ENCODE measurements around the gene PTPRN2. TPM values are rescaled to one million over a fixed set of nuclear protein-coding genes. Genes with fewer than 3 reads are reported as not detected.

The PTPRN2 gene
- total RNA-seq, 1 experiment from 2014 or later: 2.1 TPM

DNA sequence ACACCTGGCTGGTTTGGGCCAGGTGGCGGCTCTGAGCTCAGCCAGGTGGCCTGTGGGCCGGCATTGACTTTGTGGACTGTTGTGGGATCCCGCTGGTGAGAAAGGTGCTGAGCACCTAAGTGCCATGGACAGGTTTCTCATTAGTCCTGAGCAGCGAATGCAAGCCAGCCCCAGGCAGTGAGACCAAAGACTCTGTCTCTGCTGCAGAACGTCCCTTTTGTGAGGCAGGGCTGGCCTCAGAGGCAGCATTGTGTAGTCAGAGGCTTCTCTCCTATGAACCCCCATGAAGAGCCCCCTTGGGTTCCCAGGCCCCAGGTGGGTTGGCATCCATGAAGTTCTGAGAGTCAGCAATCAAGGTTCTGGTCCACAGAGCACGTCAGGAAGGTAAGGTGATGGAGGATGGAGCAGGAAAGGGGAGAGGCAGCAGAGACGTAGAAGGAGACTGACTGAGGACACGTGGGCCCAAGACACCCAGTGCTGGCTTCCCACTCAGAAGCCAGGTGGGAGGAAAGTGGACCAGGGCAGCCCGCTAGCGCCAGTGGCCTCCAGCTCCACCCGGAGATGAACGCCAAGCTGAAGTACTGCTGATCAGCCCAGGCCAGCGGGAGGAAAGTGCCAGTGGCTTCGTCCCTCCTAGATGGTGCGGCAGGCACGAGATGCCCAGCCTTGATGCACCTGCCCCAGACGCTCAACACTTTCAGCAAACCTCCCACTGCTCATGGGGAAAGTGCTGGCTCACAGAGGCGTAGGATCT, 19.2 kb upstream of the PTPRN2 start:
- Histone ChIP-seq H3K9me3 (ENCODE audit: control insufficient read depth in 1 of 2, insufficient read depth in 1 of 2, low read depth in 1 of 2, low read length in 2 of 2) (no peaks in the 10 kb centered on the region), H4K20me1 (ENCODE audit: insufficient read depth) (no peaks in the 10 kb centered on the region), H3K9me2 (ENCODE audit: insufficient read depth) (no peaks in the 10 kb centered on the region), H3K27me3 (ENCODE audit: insufficient read depth, low read length) (no peaks in the 10 kb centered on the region), H3K4me1 (ENCODE audit: control insufficient read depth in 1 of 2, insufficient read depth in 2 of 2, low read length in 2 of 2) (no peaks in the 10 kb centered on the region), H3K4me2 (ENCODE audit: low read length) (no peak overlapping the region), H3K36me3 (ENCODE audit: control insufficient read depth in 1 of 2, insufficient read depth in 2 of 2, low read length in 2 of 2) (no peaks in the 10 kb centered on the region; a peak in 2 of 4 replicates), H3K4me3 (replicated peaks in 1 of 2; ENCODE audit: low read depth in 1 of 2, low read length in 2 of 2) (no peak overlapping the region), H3K9ac (ENCODE audit: low read length) (no peak overlapping the region), H3K79me2 (ENCODE audit: insufficient read depth, low read length) (no peaks in the 10 kb centered on the region), H3K27ac (ENCODE audit: low read depth, low read length) (no peak overlapping the region), H2AFZ (ENCODE audit: low read depth, low read length, poor library complexity, severe bottlenecking) (no peak overlapping the region)
- RAD21 ChIA-PET (ENCODE audit: low non-redundant PET in 1 of 2, low total read pairs in 2 of 2, uncharacterized antibody in 2 of 2, unreplicated experiment in 2 of 2): no interaction called here
- TF ChIP-seq ZFX (IDR thresholded peaks at IDR 0.05): no peak
- TF ChIP-seq POLR2AphosphoS5 (IDR thresholded peaks at IDR 0.05; ENCODE audit: low read depth, low read length): no peak
- no peak for DNase-seq (ENCODE audit: low read depth, low spot score)
- BruUV-seq (replicated peaks): no TSS peak
- POLR2A ChIA-PET: no interaction called here
- CTCF ChIA-PET: no interaction called here
- intact Hi-C loops (cut with micrococcal nuclease): no loop called here
- ATAC-seq: no peak

DNA sequence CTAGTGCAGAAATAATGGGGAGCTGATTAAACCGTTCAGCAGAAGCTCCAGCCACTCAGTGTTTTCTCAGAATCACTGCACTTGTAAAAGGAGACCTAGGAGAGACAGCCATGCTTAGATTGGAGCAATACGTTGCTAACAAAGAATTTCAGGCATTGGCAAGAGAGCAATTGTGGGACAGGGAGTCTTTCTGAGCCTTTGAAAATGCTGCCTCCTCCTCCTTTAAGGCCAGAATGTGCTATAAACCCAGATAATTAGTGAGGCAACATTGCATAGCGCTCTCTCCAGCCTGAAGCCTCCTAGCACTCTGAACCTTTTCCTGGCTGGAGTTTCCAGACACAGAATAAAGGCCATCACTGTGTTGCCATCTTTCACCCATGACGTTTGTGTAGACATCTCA, 18.5 kb upstream of the PTPRN2 start:
- no peak overlapping the region for H3K4me3 ChIP-seq (replicated peaks in 1 of 2; ENCODE audit: low read depth in 1 of 2, low read length in 2 of 2)
- intact Hi-C loops (cut with micrococcal nuclease): no loop called here
- H3K9me3 ChIP-seq (ENCODE audit: control insufficient read depth in 1 of 2, insufficient read depth in 1 of 2, low read depth in 1 of 2, low read length in 2 of 2): no peaks in the 10 kb centered on the region
- no peak overlapping the region for H3K4me2 ChIP-seq (ENCODE audit: low read length)
- no peak overlapping the region for H3K27ac ChIP-seq (ENCODE audit: low read depth, low read length)
- no TSS peak for BruUV-seq (replicated peaks)
- POLR2A ChIA-PET: no interaction called here
- CTCF ChIA-PET: no interaction called here
- DNase-seq (ENCODE audit: low read depth, low spot score) (no peak), ATAC-seq (no peak)
- RAD21 ChIA-PET (ENCODE audit: low non-redundant PET in 1 of 2, low total read pairs in 2 of 2, uncharacterized antibody in 2 of 2, unreplicated experiment in 2 of 2): no interaction called here
- H3K4me1 ChIP-seq (ENCODE audit: control insufficient read depth in 1 of 2, insufficient read depth in 2 of 2, low read length in 2 of 2): no peaks in the 10 kb centered on the region
- no peaks in the 10 kb centered on the region; a peak in 2 of 4 replicates for H3K36me3 ChIP-seq (ENCODE audit: control insufficient read depth in 1 of 2, insufficient read depth in 2 of 2, low read length in 2 of 2)
- no peaks in the 10 kb centered on the region for H3K79me2 ChIP-seq (ENCODE audit: insufficient read depth, low read length)
- no peaks in the 10 kb centered on the region for H4K20me1 ChIP-seq (ENCODE audit: insufficient read depth)
- no peaks in the 10 kb centered on the region for H3K9me2 ChIP-seq (ENCODE audit: insufficient read depth)
- no peaks in the 10 kb centered on the region for H3K27me3 ChIP-seq (ENCODE audit: insufficient read depth, low read length)
- H2AFZ ChIP-seq (ENCODE audit: low read depth, low read length, poor library complexity, severe bottlenecking): no peak overlapping the region
- no peak overlapping the region for H3K9ac ChIP-seq (ENCODE audit: low read length)
- TF ChIP-seq CTCF (IDR thresholded peaks at IDR 0.05 in 2 of 3, conservative IDR thresholded peaks at IDR 0.05 in 1 of 3; ENCODE audit: borderline replicate concordance in 1 of 3, insufficient read depth in 1 of 3, low read depth in 2 of 3, low read length in 2 of 3): no peak
- no peak for TF ChIP-seq RAD21 (IDR thresholded peaks at IDR 0.05; ENCODE audit: low read depth)
- no peak for TF ChIP-seq CEBPB (IDR thresholded peaks at IDR 0.05; ENCODE audit: low read depth)
- no peak for TF ChIP-seq SIN3A (IDR thresholded peaks at IDR 0.05; ENCODE audit: low read depth)
- no peak for TF ChIP-seq EZH2phosphoT487 (IDR thresholded peaks at IDR 0.05; ENCODE audit: borderline replicate concordance)
- TF ChIP-seq POLR2A (IDR thresholded peaks at IDR 0.05; ENCODE audit: borderline replicate concordance, extremely low read depth, insufficient read depth, insufficient read length): no peak
- TF ChIP-seq, protein P1, sequence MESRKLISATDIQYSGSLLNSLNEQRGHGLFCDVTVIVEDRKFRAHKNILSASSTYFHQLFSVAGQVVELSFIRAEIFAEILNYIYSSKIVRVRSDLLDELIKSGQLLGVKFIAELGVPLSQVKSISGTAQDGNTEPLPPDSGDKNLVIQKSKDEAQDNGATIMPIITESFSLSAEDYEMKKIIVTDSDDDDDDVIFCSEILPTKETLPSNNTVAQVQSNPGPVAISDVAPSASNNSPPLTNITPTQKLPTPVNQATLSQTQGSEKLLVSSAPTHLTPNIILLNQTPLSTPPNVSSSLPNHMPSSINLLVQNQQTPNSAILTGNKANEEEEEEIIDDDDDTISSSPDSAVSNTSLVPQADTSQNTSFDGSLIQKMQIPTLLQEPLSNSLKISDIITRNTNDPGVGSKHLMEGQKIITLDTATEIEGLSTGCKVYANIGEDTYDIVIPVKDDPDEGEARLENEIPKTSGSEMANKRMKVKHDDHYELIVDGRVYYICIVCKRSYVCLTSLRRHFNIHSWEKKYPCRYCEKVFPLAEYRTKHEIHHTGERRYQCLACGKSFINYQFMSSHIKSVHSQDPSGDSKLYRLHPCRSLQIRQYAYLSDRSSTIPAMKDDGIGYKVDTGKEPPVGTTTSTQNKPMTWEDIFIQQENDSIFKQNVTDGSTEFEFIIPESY (IDR thresholded peaks at IDR 0.05; ENCODE audit: extremely low read depth, insufficient replicate concordance, low read length): no peak
- TF ChIP-seq FOSL1 (IDR thresholded peaks at IDR 0.05; ENCODE audit: low read depth): no peak
- TF ChIP-seq REST (IDR thresholded peaks at IDR 0.05; ENCODE audit: low read depth): no peak
- TF ChIP-seq, protein P2, sequence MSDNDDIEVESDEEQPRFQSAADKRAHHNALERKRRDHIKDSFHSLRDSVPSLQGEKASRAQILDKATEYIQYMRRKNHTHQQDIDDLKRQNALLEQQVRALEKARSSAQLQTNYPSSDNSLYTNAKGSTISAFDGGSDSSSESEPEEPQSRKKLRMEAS (IDR thresholded peaks at IDR 0.05): no peak
- TF ChIP-seq POLR2AphosphoS5 (IDR thresholded peaks at IDR 0.05; ENCODE audit: low read depth, low read length): no peak
